HG03025 (cell line): ENCODE data around the gene CDH13.

Source experiments
- ATAC-seq: cut with Tn5 transposase; IDR thresholded peaks from one replicate; pipeline ENCODE4 v1.9.1; 2021; ENCODE audit warnings: mild to moderate bottlenecking, moderate library complexity; ENCODE audit not compliant: unreplicated experiment, low FRiP score

Gene CDH13

DNA sequence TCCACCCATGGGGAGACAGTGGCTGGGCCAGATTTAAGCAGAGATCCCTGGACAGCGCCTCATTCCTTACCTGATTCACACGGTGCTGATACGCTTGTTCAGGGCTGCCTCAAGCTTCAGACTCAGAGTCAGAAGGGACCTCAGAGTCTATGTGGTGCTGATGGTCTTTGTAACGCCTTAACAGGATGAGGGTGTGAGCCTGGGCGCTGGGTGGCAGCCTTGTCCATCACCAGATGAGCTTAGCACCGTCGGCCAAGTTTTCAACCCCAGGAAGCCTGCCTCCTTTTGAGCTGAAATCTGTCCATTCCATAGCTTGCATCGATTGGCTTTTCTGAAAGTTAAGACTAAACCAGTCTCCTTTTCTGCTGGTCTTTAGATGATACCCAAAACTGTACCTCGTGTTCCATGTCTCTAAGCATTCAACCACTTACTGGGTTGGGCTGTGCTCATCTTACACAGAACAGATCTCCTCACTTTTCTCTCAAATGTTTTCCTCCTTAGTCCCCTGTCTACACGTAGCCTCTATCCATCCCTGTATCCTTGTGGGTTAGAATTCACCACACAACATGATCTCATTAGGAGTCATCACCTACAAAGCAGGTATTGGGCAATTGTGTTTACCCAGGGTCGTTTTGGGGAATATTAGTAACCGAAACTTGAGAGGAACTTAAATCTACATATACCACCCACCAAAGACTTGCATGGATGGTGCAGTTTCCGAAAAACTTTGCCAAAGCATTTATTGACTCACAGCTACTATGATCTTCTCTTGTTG lies 573.4 kb downstream of the CDH13 start:
- ATAC-seq = no peak

DNA sequence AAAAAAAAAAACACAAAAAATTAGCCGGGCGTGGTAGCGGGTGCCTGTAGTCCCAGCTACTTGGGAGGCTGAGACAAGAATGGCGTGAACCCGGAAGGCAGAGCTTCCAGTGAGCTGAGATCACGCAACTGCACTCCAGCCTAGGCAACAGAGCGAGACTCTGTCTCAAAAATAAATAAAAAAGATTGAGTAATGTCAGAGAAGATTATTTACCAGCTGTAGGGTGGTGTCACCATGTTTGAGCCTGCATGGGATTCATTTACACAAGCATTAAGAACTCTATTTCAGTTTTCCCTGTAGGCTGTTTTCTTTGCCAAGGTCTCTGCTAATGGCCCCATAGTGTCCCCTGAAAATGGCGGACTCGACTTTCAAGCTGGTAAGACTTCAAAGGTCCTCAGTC lies 575.0 kb downstream of the CDH13 start:
- ATAC-seq = no peak

DNA sequence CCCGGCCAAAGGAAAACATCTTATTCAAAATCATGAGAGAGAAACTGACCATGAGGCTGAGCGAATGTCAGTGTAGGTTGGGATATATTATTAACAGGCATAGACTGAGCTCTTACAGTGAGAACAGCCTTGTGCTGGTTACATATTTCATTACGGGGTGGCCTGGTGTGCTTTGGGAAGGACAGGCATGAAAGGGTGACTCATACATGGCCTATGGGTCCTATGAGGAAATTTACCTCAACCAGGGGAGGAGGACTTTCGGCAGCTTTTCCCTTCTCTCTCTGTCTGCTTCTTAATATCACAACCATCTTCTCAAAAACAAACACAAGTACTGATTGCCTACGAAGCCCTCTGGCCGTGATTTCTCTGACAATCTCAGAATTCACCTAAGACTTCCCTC lies 579.1 kb downstream of the CDH13 start:
- no peak for ATAC-seq

DNA sequence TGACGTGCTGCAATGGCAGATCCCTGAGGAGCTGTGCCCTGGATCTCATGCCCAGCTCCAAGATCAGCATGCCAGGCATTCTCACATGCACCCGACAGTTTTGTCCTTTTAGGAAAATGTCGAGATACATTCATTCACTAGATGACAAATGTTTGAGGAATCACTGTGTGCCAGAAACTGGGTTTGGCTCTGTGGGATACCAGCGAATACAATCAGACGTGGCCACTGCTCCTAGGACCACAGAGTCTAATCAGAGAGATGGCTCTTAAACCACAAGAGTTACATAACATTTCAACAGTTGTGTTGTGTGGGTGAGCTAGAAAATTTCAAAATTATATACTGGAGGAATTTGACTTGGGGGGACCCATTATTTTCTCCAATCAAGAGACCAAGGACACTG lies 579.7 kb downstream of the CDH13 start:
- ATAC-seq = no peak

DNA sequence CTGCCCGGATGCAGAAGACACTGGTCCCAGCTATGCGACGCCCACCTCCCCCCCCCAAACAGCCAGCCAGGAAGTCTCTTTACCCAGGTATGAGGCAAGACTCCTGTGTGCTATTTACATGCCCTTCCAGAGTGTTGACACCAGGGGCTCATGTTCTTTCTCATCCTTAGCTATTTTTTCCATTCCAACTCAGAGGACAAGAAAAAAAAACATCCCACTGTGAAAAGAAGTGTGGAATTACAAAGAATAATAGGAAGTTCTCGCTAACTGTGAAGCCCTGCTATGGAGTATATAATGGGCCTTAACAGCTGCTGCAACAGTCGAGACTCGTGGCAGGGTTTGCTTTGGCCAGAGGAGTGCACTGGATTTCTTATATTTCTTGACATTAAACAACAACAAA lies 584.9 kb downstream of the CDH13 start:
- ATAC-seq = no peak

DNA sequence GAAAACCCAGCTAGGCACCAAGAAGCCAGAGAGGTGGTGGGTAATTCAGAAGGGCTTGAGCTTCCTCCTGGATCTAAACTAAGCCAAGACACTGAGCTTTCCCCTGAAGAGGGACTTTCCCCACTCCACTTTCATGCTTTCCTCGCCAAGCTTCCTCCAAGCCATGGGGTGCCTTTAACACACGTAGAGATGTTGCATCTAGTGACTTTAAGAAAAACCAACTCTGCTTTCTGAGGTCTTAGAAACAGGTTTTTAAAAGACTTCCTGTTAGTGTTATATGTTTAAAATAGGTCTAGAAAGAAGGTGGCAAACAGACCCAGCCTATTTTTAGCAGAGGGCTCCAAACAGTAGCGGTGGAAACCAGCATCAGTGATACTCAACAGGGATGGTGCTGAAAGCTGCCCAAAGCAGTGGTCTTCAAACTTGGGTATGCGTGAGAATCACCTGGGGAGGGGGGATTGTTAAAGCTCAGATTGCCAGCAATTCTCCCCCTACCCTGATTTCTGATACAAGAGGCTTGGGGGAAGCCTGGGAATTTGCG lies 585.6 kb downstream of the CDH13 start:
- ATAC-seq = no peak

DNA sequence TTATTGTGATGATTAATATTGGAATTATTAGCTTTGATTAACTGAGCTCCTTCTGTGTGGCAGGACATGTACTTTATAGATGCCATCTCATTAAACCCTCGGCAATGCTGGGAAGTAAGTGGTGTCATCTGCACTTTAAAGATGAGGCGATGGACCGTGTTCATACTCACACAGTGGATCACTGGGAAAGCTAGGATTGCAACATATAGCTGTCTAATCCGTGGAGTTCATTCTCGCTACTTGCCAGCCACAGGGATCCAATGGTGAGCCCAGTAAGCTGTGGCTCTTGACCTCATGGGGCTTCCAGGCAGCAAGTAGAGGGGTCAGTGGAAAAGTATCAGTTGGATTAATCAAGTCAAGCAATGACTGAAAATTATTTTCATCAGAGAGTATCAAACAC lies 587.9 kb downstream of the CDH13 start:
- no peak for ATAC-seq

DNA sequence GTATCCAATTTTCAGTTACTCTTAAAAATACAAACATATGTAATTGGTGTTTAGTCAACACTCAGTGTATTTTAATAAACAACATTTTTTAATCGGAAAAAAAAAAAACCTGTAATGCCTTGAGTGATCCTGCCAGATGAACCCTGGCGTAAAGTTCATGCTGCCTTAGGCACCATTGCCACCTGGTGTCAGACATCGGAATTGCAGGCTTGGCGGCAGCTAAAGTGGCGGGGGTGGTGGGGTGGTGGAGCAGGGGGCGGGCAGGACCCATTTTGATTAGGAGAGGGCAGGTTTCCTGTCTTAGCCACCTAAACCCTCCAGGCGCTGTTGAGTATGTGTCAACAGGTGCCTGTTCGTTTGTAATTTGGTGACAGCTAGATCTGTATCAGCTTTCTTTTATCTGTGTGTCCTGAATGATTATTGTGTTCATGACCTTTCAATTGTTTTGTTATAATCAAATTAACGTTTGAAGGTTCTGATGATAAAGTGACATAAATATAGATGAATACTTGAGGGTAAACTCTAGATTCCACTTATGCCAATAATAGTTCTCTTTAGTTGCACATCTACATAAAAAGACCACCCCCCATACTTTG lies 588.7 kb downstream of the CDH13 start:
- no peak for ATAC-seq

DNA sequence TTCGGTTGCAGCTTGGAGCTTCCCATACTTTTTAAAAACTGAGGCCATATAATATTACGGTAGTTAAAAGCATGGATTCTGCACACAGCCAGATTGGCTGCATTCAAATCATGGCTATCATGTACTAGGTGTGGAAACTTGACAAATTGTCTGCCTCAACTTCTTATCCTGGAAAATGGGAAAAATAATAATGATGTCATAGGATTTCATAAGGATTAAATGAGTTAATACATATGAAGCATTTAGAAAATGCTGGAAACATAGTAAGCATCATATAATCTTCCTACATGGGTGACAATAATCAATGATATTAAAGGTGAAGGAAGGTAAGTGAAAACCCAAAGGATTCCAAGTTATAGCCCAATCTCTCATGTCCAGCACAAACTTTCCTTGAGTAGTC lies 592.5 kb downstream of the CDH13 start:
- no peak for ATAC-seq

DNA sequence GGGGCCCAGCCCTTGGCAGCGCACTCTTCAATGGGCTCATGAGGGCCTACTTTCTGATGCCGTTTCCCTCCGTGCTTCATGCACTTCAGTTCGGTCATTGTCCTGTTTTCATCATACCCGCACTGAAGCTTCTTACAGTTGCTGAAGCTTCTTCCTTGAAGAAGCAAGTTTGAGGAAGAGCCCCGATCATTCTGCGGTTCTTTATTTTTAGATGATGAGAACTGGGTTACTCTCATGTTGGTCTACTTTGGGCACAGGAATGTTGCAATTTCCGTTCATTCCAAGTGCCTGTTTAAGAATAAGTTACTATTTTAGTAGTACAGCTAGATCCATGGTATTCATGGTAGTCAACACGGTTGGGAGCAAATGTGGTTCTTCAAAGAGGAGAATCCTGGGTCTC lies 593.3 kb downstream of the CDH13 start:
- ATAC-seq = no peak

DNA sequence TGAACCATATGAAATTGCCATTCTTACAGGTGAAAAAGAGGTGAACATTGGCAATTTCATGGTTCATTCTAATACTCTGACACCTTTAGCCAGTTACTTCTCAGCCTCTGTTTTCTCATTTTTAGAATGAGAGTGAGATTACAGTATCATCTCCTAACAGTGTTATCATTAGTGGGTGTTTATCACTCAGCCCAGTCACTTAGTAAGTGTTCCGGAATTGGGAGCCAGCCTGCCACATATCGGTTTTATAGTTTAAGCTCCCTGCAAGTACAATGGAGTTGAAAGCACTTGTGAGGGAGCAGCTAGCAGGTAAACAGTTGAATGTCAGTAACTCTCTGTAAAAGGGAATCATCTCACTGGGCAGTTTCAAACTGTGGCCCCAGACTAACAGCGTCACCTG lies 597.9 kb downstream of the CDH13 start:
- no peak for ATAC-seq

DNA sequence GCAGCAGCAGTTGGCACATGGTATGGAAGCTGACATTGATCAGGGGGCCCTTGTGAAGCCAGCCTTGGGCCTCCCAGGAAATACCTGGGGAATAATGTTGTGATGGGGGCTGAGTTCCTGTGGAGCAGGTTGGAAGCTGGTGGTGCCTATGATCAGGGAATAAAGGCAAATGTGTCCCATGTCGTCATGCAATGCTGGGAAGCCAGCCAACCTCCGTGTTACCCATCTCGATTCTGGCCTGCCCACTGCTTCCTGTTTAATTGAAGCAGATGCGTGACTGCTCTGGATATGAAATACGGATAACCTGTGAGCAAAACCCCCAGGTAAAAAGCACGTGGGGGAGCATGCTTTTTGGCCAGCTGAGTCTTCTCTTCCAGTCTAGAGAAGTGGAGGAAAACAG lies 600.6 kb downstream of the CDH13 start:
- no peak for ATAC-seq

DNA sequence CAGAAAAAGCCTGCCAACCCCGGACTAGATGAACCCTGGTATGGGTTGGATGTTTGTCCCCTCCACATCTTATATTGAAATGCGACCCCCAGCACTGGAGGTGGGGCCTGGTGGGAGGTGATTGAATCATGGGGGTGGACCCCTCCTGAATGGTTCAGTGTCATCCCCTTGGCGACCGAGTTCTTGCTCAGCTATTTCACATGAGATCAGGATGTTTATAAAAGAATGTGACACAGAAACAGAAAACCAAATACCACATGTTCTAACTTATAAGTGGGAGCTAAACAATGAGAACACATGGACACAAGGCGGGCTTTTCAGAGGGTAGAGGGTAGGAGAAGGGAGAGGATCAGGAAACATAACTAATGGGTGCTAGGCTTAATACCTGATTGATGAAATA lies 605.0 kb downstream of the CDH13 start:
- no peak for ATAC-seq

DNA sequence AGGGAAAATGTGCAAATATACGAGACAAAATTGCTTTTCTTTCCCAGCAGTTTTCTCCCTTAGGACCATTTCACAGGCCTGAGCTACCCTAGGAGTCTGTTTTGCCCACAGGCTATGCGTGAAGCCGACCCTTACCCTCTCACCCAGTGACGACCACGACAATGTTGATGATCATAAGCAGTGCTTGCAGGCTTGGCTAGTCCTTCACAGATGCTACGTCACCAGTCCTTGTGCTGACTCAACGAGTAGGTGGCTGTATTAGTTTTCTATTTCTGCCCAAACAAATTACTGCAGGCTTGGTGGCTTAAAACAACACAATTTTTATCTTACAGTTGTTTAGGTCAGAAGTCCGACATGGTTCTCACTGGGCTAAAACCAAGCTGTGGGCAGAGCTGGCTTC lies 606.4 kb downstream of the CDH13 start:
- ATAC-seq = no peak

DNA sequence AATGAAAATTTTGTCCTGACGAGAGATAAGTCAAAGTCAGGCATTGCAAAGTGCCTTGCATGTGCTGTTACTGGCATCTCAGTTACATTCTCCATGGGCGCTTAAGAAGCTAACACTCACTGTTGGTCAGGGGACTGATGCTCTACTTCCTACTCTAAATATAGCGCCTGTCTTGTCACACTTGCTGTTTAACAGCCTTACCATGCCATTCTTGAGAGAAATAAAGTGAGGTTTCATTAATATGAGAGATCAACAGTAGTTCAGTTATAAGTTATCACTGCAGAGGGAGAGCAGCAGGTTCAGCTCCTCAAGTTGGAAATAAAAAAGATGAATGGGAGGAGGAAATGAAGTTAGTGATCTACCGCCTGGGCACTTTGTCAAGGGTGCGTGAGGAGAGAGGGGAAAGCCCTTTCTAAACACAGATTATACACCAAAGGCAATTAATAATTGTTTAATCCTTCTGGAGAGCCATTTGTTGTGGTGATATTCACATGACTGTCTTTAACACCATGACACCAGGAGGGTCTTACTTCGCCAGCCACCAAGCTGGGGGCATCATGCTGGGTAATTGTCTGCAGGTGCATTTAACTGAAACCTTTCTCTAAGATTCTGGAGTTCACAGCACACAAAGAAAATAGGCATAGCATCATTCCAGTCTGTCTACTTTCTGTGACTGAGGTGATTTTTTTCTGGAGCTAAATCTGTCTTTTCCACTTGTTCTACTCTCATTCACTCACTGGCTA lies 612.4 kb downstream of the CDH13 start:
- no peak for ATAC-seq

DNA sequence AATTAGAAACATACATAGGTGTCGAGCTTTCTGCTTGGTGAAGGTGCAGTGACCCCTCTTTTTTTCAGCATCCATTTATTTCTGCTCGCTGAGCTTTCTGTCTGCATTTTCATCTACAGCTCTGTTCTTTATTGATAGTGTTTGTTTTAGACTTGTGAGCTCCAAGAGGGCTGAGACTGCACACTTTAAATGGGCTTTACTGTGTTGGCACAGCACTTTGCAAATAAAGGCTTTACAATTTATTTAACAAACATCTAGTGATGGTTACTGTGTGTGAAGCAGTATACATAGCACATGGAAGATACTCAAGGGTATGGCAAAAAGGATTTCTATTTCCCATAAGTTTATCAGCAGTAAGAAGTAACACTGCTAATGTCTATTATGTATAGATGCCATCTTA lies 617.3 kb downstream of the CDH13 start:
- no peak for ATAC-seq

DNA sequence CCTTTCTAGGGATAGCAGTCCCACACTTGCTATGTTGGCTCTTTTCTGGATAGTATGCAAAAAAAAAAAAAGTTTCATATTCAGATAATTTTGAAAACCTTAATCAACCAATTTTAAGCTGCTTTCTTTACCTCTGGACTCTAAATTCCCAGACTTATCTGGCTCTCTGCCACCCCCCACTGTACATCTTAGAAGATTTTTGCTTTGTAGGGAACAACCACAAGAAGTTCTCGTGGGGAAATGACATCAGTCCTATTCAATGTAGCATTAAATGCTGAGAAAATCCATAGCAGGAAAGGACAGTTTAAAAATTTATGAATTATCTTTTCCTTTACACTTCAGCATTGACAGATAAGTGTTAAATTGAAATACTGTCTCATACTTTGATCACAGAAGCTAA lies 618.3 kb downstream of the CDH13 start:
- ATAC-seq = no peak

DNA sequence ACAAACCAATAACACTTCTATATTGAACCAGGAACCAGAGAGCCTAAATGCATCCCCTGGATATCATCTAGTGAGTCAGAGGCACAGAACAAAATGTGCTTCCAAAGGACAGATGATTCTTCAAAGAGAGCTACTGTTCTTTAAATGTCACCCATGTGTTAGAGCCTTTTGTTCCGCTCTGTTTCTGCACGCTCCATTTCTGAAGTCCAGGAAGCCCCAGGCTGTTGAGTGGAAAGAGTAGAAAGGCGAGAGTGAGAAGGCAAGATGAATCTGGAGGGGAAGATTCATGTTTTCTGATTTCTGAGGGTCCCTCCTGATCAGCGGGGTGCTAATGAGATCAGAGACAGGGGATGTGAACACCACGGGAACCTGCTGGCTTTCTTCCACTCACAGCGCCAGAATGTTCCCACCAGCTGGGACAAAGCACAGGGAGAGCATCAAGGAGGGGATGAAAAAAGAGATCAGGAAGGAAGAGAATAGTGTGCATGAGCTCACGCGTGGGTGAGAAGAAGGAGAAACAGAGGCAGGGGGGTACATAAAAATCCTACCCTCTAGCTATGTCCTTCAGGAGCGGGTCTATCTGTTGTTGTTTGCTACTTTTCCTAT lies 621.1 kb downstream of the CDH13 start:
- no peak for ATAC-seq

DNA sequence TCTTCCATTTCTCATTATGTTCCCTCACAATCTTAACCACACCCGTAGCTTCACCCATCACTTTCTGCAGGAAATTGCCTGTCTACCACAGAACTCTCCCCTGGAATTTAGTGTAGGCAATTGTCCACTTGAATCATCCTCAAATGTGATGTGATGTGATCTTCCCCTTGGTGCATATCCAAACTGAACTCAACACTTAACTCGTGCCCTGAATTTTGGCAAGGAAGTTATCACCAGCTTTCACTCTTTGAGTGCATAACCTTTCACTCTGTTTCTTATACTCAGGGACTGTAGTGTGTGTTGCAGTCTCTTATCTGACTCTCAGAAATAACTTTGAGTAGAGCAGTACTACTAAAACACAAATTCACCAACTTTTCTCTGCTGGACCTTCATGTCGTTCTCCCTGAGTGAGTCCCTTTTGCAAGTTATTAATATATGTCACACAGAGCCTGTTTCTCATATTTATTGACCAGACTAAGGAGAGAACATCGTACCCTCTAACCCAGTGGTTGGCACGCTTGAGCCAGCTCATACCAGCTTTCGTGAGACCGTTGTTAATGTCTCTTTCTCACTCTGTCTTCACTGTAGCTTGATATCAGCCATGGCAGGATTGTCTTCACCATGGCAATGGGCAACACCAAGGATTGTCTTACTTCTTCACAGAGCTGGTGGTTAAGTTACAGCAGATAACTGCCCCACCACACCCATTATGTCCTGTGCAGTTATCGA lies 622.1 kb downstream of the CDH13 start:
- no peak for ATAC-seq

DNA sequence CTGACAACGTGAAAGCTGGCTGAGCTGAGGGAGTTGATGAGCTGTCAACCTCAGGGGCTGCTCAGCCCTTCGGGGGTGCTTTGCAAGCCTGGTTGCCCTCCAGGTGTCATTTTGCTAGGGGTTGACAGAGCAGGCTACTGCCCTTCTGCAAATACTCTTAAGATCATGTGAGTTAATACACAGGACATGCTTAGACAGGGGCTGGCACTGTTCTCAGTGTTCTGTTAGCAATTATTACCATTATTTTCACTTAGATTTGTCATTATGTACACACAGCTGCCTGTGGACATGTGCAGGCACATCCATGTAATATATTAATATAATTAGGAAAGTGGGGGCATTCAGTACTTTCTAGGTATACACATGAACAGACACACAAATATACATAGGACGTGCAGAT lies 626.8 kb downstream of the CDH13 start:
- ATAC-seq = no peak
